SK-N-SH (cell line): ENCODE measurements around the gene ARPC2. TPM values are rescaled to one million over a fixed set of nuclear protein-coding genes. Genes with fewer than 3 reads are reported as not detected.

ENCODE experiments used
- CTCF ChIA-PET: fragments of 300-600, 350-600 bp; formaldehyde crosslinking; extraction: SDS; loops from one replicate; lab custom pipeline; 2021; lab: Yijun Ruan, JAX
- POLR2A ChIA-PET: fragments of 350-600 bp; sonication (Branson Sonifier 250); formaldehyde crosslinking; extraction: SDS; loops from one replicate; lab custom pipeline; 2020; ENCODE audit warnings: antibody characterized with exemption, inconsistent platforms; lab: Yijun Ruan, JAX
- DNase-seq: peaks from one replicate; pipeline ENCODE4 v3.0.0; 2012
- H2AFZ ChIP-seq: fragments of 200-600 bp; sonication (generic); 2 replicates; pipeline ENCODE4 v1.8.1; 2016; ENCODE audit warnings: antibody characterized with exemption, mild to moderate bottlenecking, low read depth
- H3F3A ChIP-seq: fragments of 200-600 bp; sonication (generic); replicated peaks from 2 replicates; pipeline ENCODE3; 2016; ENCODE audit warnings: antibody characterized with exemption, mild to moderate bottlenecking; ENCODE audit not compliant: insufficient read depth
- H3K27ac ChIP-seq, 2 experiments: fragments of 200-500 bp in 1 of 2; fragments of 200-600 bp in 1 of 2; sonication (Bioruptor generic) in 1 of 2; sonication (generic), shearing (Covaris generic) in 1 of 2; 2 replicates each; pipeline versions ENCODE4 v1.5.1 to v1.6.1; 2014 to 2016; ENCODE audit warnings: low read depth in 2 of 2, inconsistent platforms in 1 of 2, low read length in 1 of 2, mild to moderate bottlenecking in 1 of 2, mixed read lengths in 1 of 2
- H3K27me3 ChIP-seq: fragments of 200-600 bp; sonication (generic), shearing (Covaris generic); 2 replicates; pipeline ENCODE4 v1.6.1; 2016; ENCODE audit warnings: mixed run types; ENCODE audit not compliant: insufficient read depth
- H3K36me3 ChIP-seq, 2 experiments: fragments of 200-500 bp in 1 of 2; fragments of 200-600 bp in 1 of 2; sonication (Bioruptor generic) in 1 of 2; sonication (generic) in 1 of 2; replicated peaks in 1 of 2; 2 replicates each; pipeline versions ENCODE3 to v1.5.1; 2014 to 2016; ENCODE audit warnings: low read length in 1 of 2, mild to moderate bottlenecking in 1 of 2; ENCODE audit not compliant: insufficient read depth in 2 of 2, control insufficient read depth in 1 of 2
- H3K4me1 ChIP-seq, 2 experiments: fragments of 200-500 bp in 1 of 2; fragments of 200-600 bp in 1 of 2; sonication (Bioruptor generic) in 1 of 2; sonication (generic), shearing (Covaris generic) in 1 of 2; 2 replicates each; pipeline versions ENCODE4 v1.5.1 to v1.6.1; 2014 to 2016; ENCODE audit warnings: low read depth in 1 of 2, low read length in 1 of 2, mixed run types in 1 of 2; ENCODE audit not compliant: insufficient read depth in 2 of 2, control insufficient read depth in 1 of 2
- H3K4me2 ChIP-seq: fragments of 200-600 bp; sonication (generic), shearing (Covaris generic); 2 replicates; pipeline ENCODE4 v1.6.1; 2017; ENCODE audit warnings: mixed run types
- H3K4me3 ChIP-seq, 2 experiments: fragments of 200-500 bp in 1 of 2; fragments of 200-600 bp in 1 of 2; sonication (Bioruptor generic) in 1 of 2; sonication (generic), shearing (Covaris generic) in 1 of 2; 2 replicates each; pipeline versions ENCODE4 v1.5.1 to v1.8.1; 2014 to 2016; ENCODE audit warnings: low read depth in 2 of 2, inconsistent platforms in 1 of 2, low read length in 1 of 2, mild to moderate bottlenecking in 1 of 2, mixed read lengths in 1 of 2, moderate library complexity in 1 of 2
- H3K79me2 ChIP-seq: fragments of 200-600 bp; sonication (generic); 2 replicates; pipeline ENCODE4 v1.8.1; 2017; ENCODE audit warnings: mild to moderate bottlenecking; ENCODE audit not compliant: insufficient read depth
- H3K9ac ChIP-seq: fragments of 200-600 bp; sonication (generic); 2 replicates; pipeline ENCODE4 v1.6.1; 2017; ENCODE audit warnings: mixed run types
- H3K9me2 ChIP-seq: fragments of 200-600 bp; sonication (generic); 2 replicates; pipeline ENCODE4 v1.6.1; 2017; ENCODE audit warnings: mixed run types
- H3K9me3 ChIP-seq: fragments of 200-600 bp; sonication (generic); 2 replicates; pipeline ENCODE4 v1.6.1; 2017; ENCODE audit warnings: mixed run types, mild to moderate bottlenecking, moderate library complexity
- H4K20me1 ChIP-seq: fragments of 200-600 bp; sonication (generic); 2 replicates; pipeline ENCODE4 v1.6.1; 2017; ENCODE audit warnings: mild to moderate bottlenecking, mixed run types; ENCODE audit not compliant: insufficient read depth
- EP300 ChIP-seq, 2 experiments: IDR thresholded peaks; 2 replicates each; pipeline versions ENCODE4 v1.4.0 to v1.6.1; 2012; ENCODE audit warnings: borderline replicate concordance in 1 of 2, low read depth in 1 of 2, low read length in 1 of 2
- EZH2phosphoT487 ChIP-seq: fragments of 200-600 bp; sonication (generic); IDR thresholded peaks from 2 replicates; pipeline ENCODE4 v1.6.1; 2017; ENCODE audit warnings: low read depth, mixed run types, mild to moderate bottlenecking, antibody characterized with exemption, moderate library complexity, borderline replicate concordance
- GABPA ChIP-seq: IDR thresholded peaks from 2 replicates; pipeline ENCODE4 v1.4.0; 2012; ENCODE audit warnings: low read depth, mild to moderate bottlenecking
- MEF2A ChIP-seq: IDR thresholded peaks from 2 replicates; pipeline ENCODE4 v1.4.0; 2012; ENCODE audit warnings: low read depth, borderline replicate concordance
- RCOR1 ChIP-seq: fragments of 150-350 bp; IDR thresholded peaks from 2 replicates; pipeline ENCODE4 v1.6.1; 2017; ENCODE audit warnings: antibody characterized with exemption, low read length
- RXRA ChIP-seq: IDR thresholded peaks from 2 replicates; pipeline ENCODE4 v1.4.0; 2012; ENCODE audit warnings: low read depth, mild to moderate bottlenecking, borderline replicate concordance
- TCF12 ChIP-seq: IDR thresholded peaks from 2 replicates; pipeline ENCODE4 v1.4.0; 2012
- TEAD4 ChIP-seq: IDR thresholded peaks from 2 replicates; pipeline ENCODE4 v1.4.0; 2012; ENCODE audit warnings: mild to moderate bottlenecking, borderline replicate concordance; ENCODE audit not compliant: insufficient read depth
- WGBS: methylation state at CpG from one replicate; pipeline ENCODE4 v1.1.6; 2017; ENCODE audit warnings: low lambda C conversion rate; 5-methylcytosine and 5-hydroxymethylcytosine counted together
- polyA plus RNA-seq, 3 experiments: library from polyadenylated mRNA; depleted of rRNA; stranded (reverse); fragments of >200 nt; gene quantifications; 2 replicates each; pipeline ENCODE4 v1.2.3, GENCODE V29; 2012
- TF ChIP-seq, protein P1 (sequence below): IDR thresholded peaks from 2 replicates; pipeline ENCODE4 v1.4.0; 2012; ENCODE audit warnings: low read depth, borderline replicate concordance
- TF ChIP-seq, protein P2 (sequence below): IDR thresholded peaks from 2 replicates; pipeline ENCODE4; 2012
- TF ChIP-seq, protein P3 (sequence below): fragments of 200-600 bp; sonication (generic); IDR thresholded peaks from 2 replicates; pipeline ENCODE4 v1.6.1; 2017; ENCODE audit warnings: antibody characterized with exemption, mild to moderate bottlenecking, moderate library complexity

Gene ARPC2
- polyA plus RNA-seq, 1 of the 3 experiments (the other 2 are of a cell fraction): 319 TPM

DNA sequence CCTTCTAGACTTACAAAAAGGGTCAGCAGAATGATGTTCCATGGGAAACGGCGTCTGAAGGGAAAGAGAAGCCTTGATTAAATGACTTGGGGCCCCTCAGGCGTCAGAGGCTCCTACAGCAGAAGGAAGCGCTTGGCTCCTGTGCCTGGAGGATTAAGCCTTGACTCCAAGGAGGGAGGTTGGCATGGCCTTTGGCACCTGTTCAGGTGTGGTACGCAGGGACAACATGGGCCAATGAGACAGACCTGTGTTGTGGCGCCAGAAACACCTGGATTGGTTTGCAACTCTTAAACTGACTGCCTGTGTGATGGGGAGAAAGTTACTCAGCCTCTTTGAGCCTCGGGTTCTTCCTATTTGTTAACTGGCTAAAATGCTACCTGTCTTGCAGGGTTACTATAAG lies 60.9 kb downstream of the ARPC2 start:
- CTCF ChIA-PET: no interaction called here
- Histone ChIP-seq H3K4me3 (no peak overlapping the region), H3K27ac (no peak overlapping the region), H3K4me1 (peaks cover 0 to 16% of the 10 kb centered on the region in 2 experiments; a peak in 1 of 4 replicates), H3K36me3 (peaks cover 17 to 32% of the 10 kb centered on the region in 2 experiments), H3K27me3 (no peaks in the 10 kb centered on the region), H2AFZ (no peak overlapping the region), H4K20me1 (no peaks in the 10 kb centered on the region), H3F3A (no peaks in the 10 kb centered on the region), H3K79me2 (no peaks in the 10 kb centered on the region), H3K4me2 (no peak overlapping the region), H3K9ac (no peak overlapping the region), H3K9me3 (no peaks in the 10 kb centered on the region), H3K9me2 (no peaks in the 10 kb centered on the region)
- WGBS: 84% methylated on average over 7 of the region's 7 CpGs
- DNase-seq: no peak
- TF ChIP-seq RXRA: no peak
- TF ChIP-seq, protein P1, sequence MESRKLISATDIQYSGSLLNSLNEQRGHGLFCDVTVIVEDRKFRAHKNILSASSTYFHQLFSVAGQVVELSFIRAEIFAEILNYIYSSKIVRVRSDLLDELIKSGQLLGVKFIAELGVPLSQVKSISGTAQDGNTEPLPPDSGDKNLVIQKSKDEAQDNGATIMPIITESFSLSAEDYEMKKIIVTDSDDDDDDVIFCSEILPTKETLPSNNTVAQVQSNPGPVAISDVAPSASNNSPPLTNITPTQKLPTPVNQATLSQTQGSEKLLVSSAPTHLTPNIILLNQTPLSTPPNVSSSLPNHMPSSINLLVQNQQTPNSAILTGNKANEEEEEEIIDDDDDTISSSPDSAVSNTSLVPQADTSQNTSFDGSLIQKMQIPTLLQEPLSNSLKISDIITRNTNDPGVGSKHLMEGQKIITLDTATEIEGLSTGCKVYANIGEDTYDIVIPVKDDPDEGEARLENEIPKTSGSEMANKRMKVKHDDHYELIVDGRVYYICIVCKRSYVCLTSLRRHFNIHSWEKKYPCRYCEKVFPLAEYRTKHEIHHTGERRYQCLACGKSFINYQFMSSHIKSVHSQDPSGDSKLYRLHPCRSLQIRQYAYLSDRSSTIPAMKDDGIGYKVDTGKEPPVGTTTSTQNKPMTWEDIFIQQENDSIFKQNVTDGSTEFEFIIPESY: no peak
- no peak for TF ChIP-seq TEAD4
- no peak for TF ChIP-seq GABPA
- TF ChIP-seq EP300 (IDR thresholded peaks at IDR 0.05; ENCODE audit: borderline replicate concordance in 1 of 2, low read depth in 1 of 2, low read length in 1 of 2): no peak
- TF ChIP-seq, protein P2, sequence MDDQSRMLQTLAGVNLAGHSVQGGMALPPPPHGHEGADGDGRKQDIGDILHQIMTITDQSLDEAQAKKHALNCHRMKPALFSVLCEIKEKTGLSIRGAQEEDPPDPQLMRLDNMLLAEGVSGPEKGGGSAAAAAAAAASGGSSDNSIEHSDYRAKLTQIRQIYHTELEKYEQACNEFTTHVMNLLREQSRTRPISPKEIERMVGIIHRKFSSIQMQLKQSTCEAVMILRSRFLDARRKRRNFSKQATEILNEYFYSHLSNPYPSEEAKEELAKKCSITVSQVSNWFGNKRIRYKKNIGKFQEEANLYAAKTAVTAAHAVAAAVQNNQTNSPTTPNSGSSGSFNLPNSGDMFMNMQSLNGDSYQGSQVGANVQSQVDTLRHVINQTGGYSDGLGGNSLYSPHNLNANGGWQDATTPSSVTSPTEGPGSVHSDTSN: no peak
- TF ChIP-seq RCOR1: no peak
- no peak for TF ChIP-seq EZH2phosphoT487
- TF ChIP-seq, protein P3, sequence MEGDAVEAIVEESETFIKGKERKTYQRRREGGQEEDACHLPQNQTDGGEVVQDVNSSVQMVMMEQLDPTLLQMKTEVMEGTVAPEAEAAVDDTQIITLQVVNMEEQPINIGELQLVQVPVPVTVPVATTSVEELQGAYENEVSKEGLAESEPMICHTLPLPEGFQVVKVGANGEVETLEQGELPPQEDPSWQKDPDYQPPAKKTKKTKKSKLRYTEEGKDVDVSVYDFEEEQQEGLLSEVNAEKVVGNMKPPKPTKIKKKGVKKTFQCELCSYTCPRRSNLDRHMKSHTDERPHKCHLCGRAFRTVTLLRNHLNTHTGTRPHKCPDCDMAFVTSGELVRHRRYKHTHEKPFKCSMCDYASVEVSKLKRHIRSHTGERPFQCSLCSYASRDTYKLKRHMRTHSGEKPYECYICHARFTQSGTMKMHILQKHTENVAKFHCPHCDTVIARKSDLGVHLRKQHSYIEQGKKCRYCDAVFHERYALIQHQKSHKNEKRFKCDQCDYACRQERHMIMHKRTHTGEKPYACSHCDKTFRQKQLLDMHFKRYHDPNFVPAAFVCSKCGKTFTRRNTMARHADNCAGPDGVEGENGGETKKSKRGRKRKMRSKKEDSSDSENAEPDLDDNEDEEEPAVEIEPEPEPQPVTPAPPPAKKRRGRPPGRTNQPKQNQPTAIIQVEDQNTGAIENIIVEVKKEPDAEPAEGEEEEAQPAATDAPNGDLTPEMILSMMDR: no peak
- TF ChIP-seq MEF2A: no peak
- no peak for TF ChIP-seq TCF12
- POLR2A ChIA-PET: no interaction called here
